GM12878 (cell line): Measurements from ENCODE around the gene ZNF79. TPM values are rescaled to one million over a fixed set of nuclear protein-coding genes. Genes with fewer than 3 reads are reported as not detected.

Experiments
- ATAC-seq: fragments of 200-7000 bp; cut with Tn5 transposase; 3 replicates; pipeline ENCODE4 v1.9.1; 2020; ENCODE audit warnings: mild to moderate bottlenecking, moderate library complexity
- BruUV-seq: library from RNA; stranded (reverse); fragments of 400-500 nt; replicated peaks from 2 replicates; lab custom pipeline; 2021; lab: Mats Ljungman, UMichigan
- CTCF ChIA-PET: fragments of 300-600 bp; sonication (Branson Sonifier 250); formaldehyde crosslinking; extraction: SDS; loops from one replicate; lab custom pipeline; 2021; ENCODE audit warnings: inconsistent platforms; lab: Yijun Ruan, JAX
- POLR2A ChIA-PET: fragments of 350-600 bp; formaldehyde crosslinking; extraction: SDS; loops from one replicate; lab custom pipeline; 2021; ENCODE audit warnings: inconsistent platforms; lab: Charles Lee
- RAD21 ChIA-PET: fragments of 300-600 bp; sonication (Branson Sonifier 250); formaldehyde crosslinking; loops from one replicate; lab custom pipeline; 2023; ENCODE audit warnings: antibody characterized with exemption; ENCODE audit not compliant: unreplicated experiment; lab: Charles Lee
- SMC1A ChIA-PET: fragments of 300-600 bp; sonication (Branson Sonifier 250); formaldehyde crosslinking; loops from one replicate; lab custom pipeline; 2023; ENCODE audit not compliant: unreplicated experiment, uncharacterized antibody; lab: Charles Lee
- DNase-seq: peaks from one replicate; pipeline ENCODE4 v3.0.0-alpha.2; 2011; ENCODE audit warnings: low read depth, low spot score
- FAIRE-seq: peaks from 3 replicates; lab custom pipeline; 2011; peaks lifted over from hg19 to GRCh38; lab: Jason Lieb, UNC
- H2AFZ ChIP-seq: 2 replicates; pipeline ENCODE4 v1.6.0; 2011; ENCODE audit warnings: low read depth, low read length, control low read depth; ENCODE audit not compliant: control insufficient read depth
- H3K27ac ChIP-seq: 2 replicates; pipeline ENCODE4 v1.5.1; 2011; ENCODE audit warnings: control low read depth; ENCODE audit not compliant: control insufficient read depth, insufficient read depth
- H3K27me3 ChIP-seq, 2 experiments: replicated peaks in 1 of 2; 2 replicates each; pipeline versions ENCODE4 v1.6.0 to v1.6.1; 2011; ENCODE audit warnings: low read length in 1 of 2; ENCODE audit not compliant: control insufficient read depth in 2 of 2, insufficient read depth in 2 of 2
- H3K36me3 ChIP-seq, 2 experiments: 2 replicates each; pipeline ENCODE4 v1.5.1; 2011; ENCODE audit warnings: low read length in 1 of 2; ENCODE audit not compliant: control insufficient read depth in 2 of 2, insufficient read depth in 2 of 2
- H3K4me1 ChIP-seq: 2 replicates; pipeline ENCODE4 v1.6.1; 2011; ENCODE audit warnings: mild to moderate bottlenecking, low read length, moderate library complexity, mixed read lengths; ENCODE audit not compliant: control insufficient read depth, insufficient read depth
- H3K4me2 ChIP-seq: 2 replicates; pipeline ENCODE4 v1.6.0; 2011; ENCODE audit warnings: control low read depth; ENCODE audit not compliant: control insufficient read depth, insufficient read depth
- H3K4me3 ChIP-seq: fragments of 200-600 bp; sonication (generic); 2 replicates; pipeline ENCODE4 v1.5.1; 2016
- H3K79me2 ChIP-seq: 2 replicates; pipeline ENCODE4 v1.6.0; 2011; ENCODE audit warnings: low read length; ENCODE audit not compliant: control insufficient read depth, insufficient read depth
- H3K9ac ChIP-seq: 2 replicates; pipeline ENCODE4 v1.8.0; 2011; ENCODE audit warnings: low read length, control low read depth, mixed read lengths; ENCODE audit not compliant: control insufficient read depth, insufficient read depth
- H3K9me3 ChIP-seq: replicated peaks from 3 replicates; pipeline ENCODE4 v1.5.1; 2011; ENCODE audit warnings: mild to moderate bottlenecking, low read length; ENCODE audit not compliant: control insufficient read depth, insufficient read depth
- H4K20me1 ChIP-seq: 2 replicates; pipeline ENCODE4 v1.6.0; 2011; ENCODE audit not compliant: control insufficient read depth, insufficient read depth
- CHD2 ChIP-seq: IDR thresholded peaks from 2 replicates; pipeline ENCODE4 v1.6.1; 2011; ENCODE audit warnings: low read depth, low read length, improper control_type of control experiment, borderline replicate concordance
- CHD4 ChIP-seq: fragments of 200-600 bp; sonication (generic); IDR thresholded peaks from 2 replicates; pipeline ENCODE4 v1.6.1; 2016; ENCODE audit warnings: mild to moderate bottlenecking
- CREM ChIP-seq: IDR thresholded peaks from 2 replicates; pipeline ENCODE4 v1.6.1; 2014; ENCODE audit warnings: antibody characterized with exemption, low read depth
- ETV6 ChIP-seq, 2 experiments: fragments of 450-650 bp in 1 of 2; IDR thresholded peaks in 1 of 2; conservative IDR thresholded peaks in 1 of 2; 2 replicates each; pipeline ENCODE4 v1.6.1; 2014; ENCODE audit warnings: antibody characterized with exemption in 1 of 2, borderline replicate concordance in 1 of 2, low read depth in 1 of 2, mild to moderate bottlenecking in 1 of 2, moderate library complexity in 1 of 2
- GABPA ChIP-seq: IDR thresholded peaks from 2 replicates; pipeline ENCODE4 v1.6.1; 2014; ENCODE audit warnings: antibody characterized with exemption, low read depth, mild to moderate bottlenecking, inconsistent platforms
- HDAC2 ChIP-seq: fragments of 200-600 bp; sonication (generic); IDR thresholded peaks from 2 replicates; pipeline ENCODE4 v1.6.1; 2017
- MYC ChIP-seq: IDR thresholded peaks from 2 replicates; pipeline ENCODE4 v1.6.1; 2011; ENCODE audit warnings: mild to moderate bottlenecking, low read length, moderate library complexity, inconsistent platforms; ENCODE audit not compliant: insufficient read depth, insufficient replicate concordance, insufficient read length, severe bottlenecking
- NKRF ChIP-seq: fragments of 450-650 bp; conservative IDR thresholded peaks from 2 replicates; pipeline ENCODE4 v1.6.1; 2017; ENCODE audit warnings: mild to moderate bottlenecking, moderate library complexity
- NR2F1 ChIP-seq: fragments of 450-650 bp; conservative IDR thresholded peaks from 2 replicates; pipeline ENCODE4 v1.6.1; 2017; ENCODE audit warnings: mild to moderate bottlenecking
- SKIL ChIP-seq: fragments of 450-650 bp; IDR thresholded peaks from 2 replicates; pipeline ENCODE4 v1.6.1; 2017; ENCODE audit warnings: mild to moderate bottlenecking, low read depth, inconsistent platforms; ENCODE audit not compliant: poor library complexity, severe bottlenecking
- ZBTB33 ChIP-seq: fragments of 450-650 bp; IDR thresholded peaks from 2 replicates; pipeline ENCODE4 v1.6.1; 2017; ENCODE audit warnings: mild to moderate bottlenecking
- ZSCAN29 ChIP-seq: fragments of 450-650 bp; IDR thresholded peaks from 2 replicates; pipeline ENCODE4 v1.6.1; 2017; ENCODE audit warnings: mild to moderate bottlenecking, moderate library complexity
- WGBS: methylation state at CpG from one replicate; pipeline ENCODE4 v1.1.6; 2016; ENCODE audit warnings: low lambda C conversion rate; ENCODE audit not compliant: insufficient replicate concordance, insufficient coverage; ENCODE audit errors: missing lambda C conversion rate; 5-methylcytosine and 5-hydroxymethylcytosine counted together
- in situ Hi-C: fragments of 300-500 bp; cut with MboI; formaldehyde crosslinking; loops from 9 replicates; pipeline ENCODE4 v1.14.3; 2018; ENCODE audit warnings: mixed read lengths
- intact Hi-C: fragments of 100-400 bp; cut with micrococcal nuclease; formaldehyde crosslinking; loops from one replicate; pipeline ENCODE4 v1.14.2; 2022; ENCODE audit not compliant: unreplicated experiment
- polyA plus RNA-seq, 11 experiments: library from polyadenylated mRNA; depleted of rRNA in 4 of 11; unstranded in 6 of 11; stranded (reverse) in 5 of 11; fragments of >200 nt; fragmentation: Nextera tagmentation in 4 of 11; fragmentation: Illumina TruSeq in 1 of 11; extraction: Ambion mirVana in 4 of 11; extraction: Trizol in 1 of 11; gene quantifications; 1 replicate in 1 of 11; 2 replicates in 10 of 11; pipeline versions ENCODE4 v1.2.1 to v1.2.3, GENCODE V29; 2011 to 2016; ENCODE audit warnings: inconsistent platforms in 2 of 11, missing spikeins in 2 of 11, low read depth in 1 of 11
- total RNA-seq, 4 experiments: library from RNA; depleted of rRNA in 3 of 4; stranded (reverse); fragments of >200 nt in 3 of 4; fragmentation: Illumina TruSeq in 1 of 4; extraction: Trizol in 1 of 4; gene quantifications; 2 replicates each; pipeline versions ENCODE4 v1.2.1 to v1.2.3, GENCODE V29; 2013 to 2021

The ZNF79 gene
- total and polyA plus RNA-seq, 10 of the 15 experiments (the other 5 are each of a cell fraction or from before 2014, with no cell fraction given): 1.8 to 14.1 (median 11.7) TPM

- TF ChIP-seq NKRF (no peak), CHD2 (no peak), ZBTB33 (no peak), HDAC2 (no peak), MYC (no peak), CREM (no peak), CHD4 (no peak), ZSCAN29 (no peak), GABPA (no peak), NR2F1 (no peak)
These were observed 55.4 kb downstream of the ZNF79 start (continued) for GRCh38 chr9:127479507-127480081.

DNA sequence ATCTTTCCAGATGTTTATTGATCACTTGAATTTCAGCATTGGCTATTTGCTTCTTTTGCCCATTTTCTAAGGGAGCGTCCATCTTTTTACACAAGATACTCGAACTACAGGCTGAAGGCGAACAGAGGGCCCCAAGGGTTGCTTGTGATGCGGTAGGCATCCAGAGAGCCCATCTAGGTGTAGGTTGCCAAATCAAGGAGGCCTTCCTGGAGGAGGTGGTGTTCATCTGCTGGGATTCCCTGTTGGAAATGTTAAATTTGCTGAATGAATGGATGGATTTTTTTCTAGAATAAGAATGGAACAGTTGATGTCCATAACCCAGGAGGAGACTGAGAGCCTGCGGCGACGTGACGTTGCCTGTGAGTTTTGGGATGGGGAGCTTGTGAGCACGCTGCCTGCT, 58.5 kb downstream of the ZNF79 start:
- intact Hi-C loops: no loop called here
- SMC1A ChIA-PET: no interaction called here
- RAD21 ChIA-PET: interaction anchor here (0.7 kb wide), 1 partner anchor 163 kb away, joined by 4 read pairs; no protein-coding TSS in a partner anchor

More for the DNA sequence above, 58.5 kb downstream of the ZNF79 start:
- Histone ChIP-seq H3K9ac (no peak overlapping the region), H2AFZ (no peak overlapping the region), H3K79me2 (no peaks in the 10 kb centered on the region), H3K27ac (no peak overlapping the region), H3K9me3 (no peaks in the 10 kb centered on the region), H3K4me3 (no peak overlapping the region), H4K20me1 (no peaks in the 10 kb centered on the region), H3K4me2 (no peak overlapping the region), H3K36me3 (peaks cover 5 to 14% of the 10 kb centered on the region in 2 experiments), H3K27me3 (no peaks in the 10 kb centered on the region), H3K4me1 (no peaks in the 10 kb centered on the region)
- no peak for TF ChIP-seq SKIL
- TF ChIP-seq ETV6 (conservative IDR thresholded peaks at IDR 0.05 in 1 of 2, IDR thresholded peaks at IDR 0.05 in 1 of 2; ENCODE audit: borderline replicate concordance in 1 of 2, low read depth in 1 of 2): no peak
- CTCF ChIA-PET: no interaction called here
- in situ Hi-C loops: no loop called here
- ATAC-seq (no peak), DNase-seq (no peak), FAIRE-seq (no peak)
- POLR2A ChIA-PET: no interaction called here
- BruUV-seq: no TSS peak
- 98% methylated on average over 9 of the region's 9 CpGs for WGBS
